Lung (tissue), 12 donors: Measurements from ENCODE around the gene CDC42BPA. TPM values are rescaled to one million over a fixed set of nuclear protein-coding genes. Genes with fewer than 3 reads are reported as not detected.
A peak's percentile ranks its signal among the peaks of the same experiment; 100 is the strongest.
"Not testable (repeated sequence)": the region's sequence is repeated elsewhere in the genome, so short reads cannot be mapped to it uniquely, and the experiment has no call there.

Experiments
- ATAC-seq: fragments of 200-7000 bp; cut with Tn5 transposase; one replicate; pipeline ENCODE4 v1.9.1; 2020; ENCODE audit warnings: moderate number of reproducible peaks; ENCODE audit not compliant: insufficient read depth, low FRiP score
- DNase-seq, 3 donors: peaks; one replicate each; pipeline ENCODE4 v3.0.0-alpha.2; 2013 to 2017
- H3K27ac ChIP-seq, 2 donors: one replicate each; pipeline ENCODE4 v1.5.1; 2013; ENCODE audit warnings: mild to moderate bottlenecking in 2 of 2, moderate library complexity in 2 of 2, control low read depth in 1 of 2, inconsistent platforms in 1 of 2, low read depth in 1 of 2, low read length in 1 of 2
- H3K27me3 ChIP-seq, 3 donors: one replicate each; pipeline ENCODE4 v1.5.1; 2013; ENCODE audit warnings: low read length in 2 of 3; ENCODE audit not compliant: control insufficient read depth in 3 of 3, insufficient read depth in 3 of 3
- H3K36me3 ChIP-seq, 4 donors: one replicate each; pipeline ENCODE4 v1.5.1; 2013; ENCODE audit warnings: low read length in 4 of 4, mild to moderate bottlenecking in 1 of 4, moderate library complexity in 1 of 4; ENCODE audit not compliant: control insufficient read depth in 4 of 4, insufficient read depth in 4 of 4
- H3K4me1 ChIP-seq, 5 donors: one replicate each; pipeline ENCODE4 v1.5.1; 2013; ENCODE audit warnings: low read length in 5 of 5, mild to moderate bottlenecking in 2 of 5, moderate library complexity in 1 of 5; ENCODE audit not compliant: control insufficient read depth in 5 of 5, insufficient read depth in 5 of 5
- H3K4me3 ChIP-seq: one replicate; pipeline ENCODE4 v1.5.1; 2013; ENCODE audit warnings: mild to moderate bottlenecking, control low read depth, moderate library complexity
- H3K9ac ChIP-seq, 2 donors: one replicate each; pipeline ENCODE4 v1.5.1; 2013; ENCODE audit warnings: low read length in 2 of 2, control low read depth in 1 of 2; ENCODE audit not compliant: insufficient read depth in 1 of 2
- H3K9me3 ChIP-seq, 4 donors: one replicate each; pipeline ENCODE4 v1.5.1; 2013; ENCODE audit warnings: low read length in 3 of 4, mild to moderate bottlenecking in 1 of 4, moderate library complexity in 1 of 4; ENCODE audit not compliant: control insufficient read depth in 4 of 4, insufficient read depth in 3 of 4
- CTCF ChIP-seq: IDR thresholded peaks from 2 replicates; pipeline ENCODE4 v1.5.1; 2012; ENCODE audit warnings: mild to moderate bottlenecking; ENCODE audit errors: control extremely low read depth, extremely low read depth
- WGBS, 2 donors: extraction: QIAGEN DNeasy Blood & Tissue Kit; methylation state at CpG; one replicate each; pipeline ENCODE4 v1.1.7; 2013; 5-methylcytosine and 5-hydroxymethylcytosine counted together
- polyA plus RNA-seq, 2 donors: library from polyadenylated mRNA; stranded (reverse); fragments of 200-250 nt; gene quantifications; one replicate each; pipeline ENCODE4 v1.2.1, GENCODE V29; 2013
- total RNA-seq, 2 donors: library from RNA; depleted of rRNA in 1 of 2; stranded (reverse); fragments of >200 nt in 1 of 2; gene quantifications; one replicate each; pipeline ENCODE4 v1.2.1, GENCODE V29; 2014 to 2021
- donor health status: control.
- donor health status: control.
- donor health status: Bipolar disorder and iron deficiency.
- donor health status: healthy.
- donor health status: DM: yes; HTN: yes; CAD: no.

Gene CDC42BPA
- total and polyA plus RNA-seq, 4 donors, result 6.4 to 97.4 (median 20.2) TPM

GRCh38 chr1:227240983-227241382 lies 77.3 kb downstream of the CDC42BPA start:
- no peaks in the 10 kb centered on the region for H3K9me3 ChIP-seq
- H3K27me3 ChIP-seq, result no peaks in the 10 kb centered on the region
- ATAC-seq (no peak), DNase-seq (no peak)
- H3K27ac ChIP-seq, result no peak overlapping the region
- H3K9ac ChIP-seq, result no peak overlapping the region
- no peak for TF ChIP-seq CTCF
- peaks cover 0 to 12% (median 4%) of the 10 kb centered on the region in 5 donors for H3K4me1 ChIP-seq
- H3K4me3 ChIP-seq, result no peak overlapping the region
- no peaks in the 10 kb centered on the region for H3K36me3 ChIP-seq

GRCh38 chr1:227234998-227235405 lies 83.3 kb downstream of the CDC42BPA start:
- H3K9me3 ChIP-seq, result no peaks in the 10 kb centered on the region
- no peaks in the 10 kb centered on the region for H3K36me3 ChIP-seq
- DNase-seq (peak in 2 of 3 donors; percentile 60 to 67), ATAC-seq (no peak)
- H3K27ac ChIP-seq, result no peak overlapping the region
- WGBS, 2 donors, result 50 to 75% methylated on average over 1 of the region's 1 CpG
- no peak overlapping the region for H3K4me3 ChIP-seq
- no peaks in the 10 kb centered on the region for H3K27me3 ChIP-seq
- H3K4me1 ChIP-seq, result peaks cover 0 to 7% (median 0%) of the 10 kb centered on the region in 5 donors
- no peak for TF ChIP-seq CTCF
- no peak overlapping the region for H3K9ac ChIP-seq

GRCh38 chr1:227231128-227231527 lies 87.2 kb downstream of the CDC42BPA start:
- DNase-seq, result not testable (repeated sequence)
- 77 to 94% methylated on average over 7 of the region's 7 CpGs for WGBS, 2 donors

GRCh38 chr1:227228201-227228600 lies 90.1 kb downstream of the CDC42BPA start:
- Histone ChIP-seq H3K4me3 (no peak overlapping the region), H3K36me3 (no peaks in the 10 kb centered on the region), H3K27me3 (no peaks in the 10 kb centered on the region), H3K27ac (no peak overlapping the region), H3K4me1 (peaks cover 0 to 15% (median 0%) of the 10 kb centered on the region in 5 donors), H3K9me3 (no peaks in the 10 kb centered on the region), H3K9ac (no peak overlapping the region)
- TF ChIP-seq CTCF, result no peak
- WGBS, 2 donors, result 93 to 98% methylated on average over 3 of the region's 3 CpGs
- ATAC-seq (no peak), DNase-seq (no peak)

More at GRCh38 chr1:227231128-227231527, 87.2 kb downstream of the CDC42BPA start:
- not testable (repeated sequence) for H3K4me1 ChIP-seq, ATAC-seq, H3K4me3 ChIP-seq, H3K9me3 ChIP-seq, H3K36me3 ChIP-seq, H3K27me3 ChIP-seq, H3K27ac ChIP-seq, H3K9ac ChIP-seq
